GM12891 (cell line): Measurements from ENCODE around the gene MRPL3.

ENCODE experiments used
- POLR2A ChIP-seq: IDR thresholded peaks from 2 replicates; pipeline ENCODE4 v1.6.1; 2011; ENCODE audit warnings: low read depth, low read length, control low read depth
- POLR2AphosphoS5 ChIP-seq: IDR thresholded peaks from 2 replicates; pipeline ENCODE4 v1.6.1; 2011; ENCODE audit warnings: low read depth, low read length, control low read depth

GRCh38 chr3:131439084-131439483 lies 63.7 kb downstream of the MRPL3 start:
- TF ChIP-seq POLR2AphosphoS5 (no peak), POLR2A (no peak)
